ENCODE results near the gene APEX2.
A peak's percentile ranks its signal among the peaks of the same experiment; 100 is the strongest.

The APEX2 gene

GRCh38 chrX:55057675-55058249, 57.6 kb downstream of the APEX2 start:
- ATAC-seq (ENCODE audit: low read depth) = 0 out of 3 replicates have a peak, but pooled peaks have one; percentile 52
- Histone ChIP-seq H3K9me3 (ENCODE audit: severe bottlenecking) (no peaks in the 10 kb centered on the region), H3K27me3 (ENCODE audit: insufficient read depth, poor library complexity, severe bottlenecking) (no peaks in the 10 kb centered on the region), H3K4me3 (ENCODE audit: severe bottlenecking) (no peak overlapping the region), H3K4me1 (ENCODE audit: insufficient read depth, poor library complexity, severe bottlenecking) (no peaks in the 10 kb centered on the region), H3K27ac (ENCODE audit: poor library complexity, severe bottlenecking) (no peak overlapping the region), H3K36me3 (ENCODE audit: low read depth) (no peaks in the 10 kb centered on the region)
- no peak for DNase-seq (ENCODE audit: low spot score)
- TF ChIP-seq CTCF (IDR thresholded peaks at IDR 0.05; ENCODE audit: poor library complexity, severe bottlenecking) = peak; percentile 76

Measured in RWPE2 (cell line).